CD4-positive, alpha-beta T cell (primary cell): ENCODE results near the gene PRR29. TPM values are rescaled to one million over a fixed set of nuclear protein-coding genes. Genes with fewer than 3 reads are reported as not detected.
A peak's percentile ranks its signal among the peaks of the same experiment; 100 is the strongest.

Experiments used
- ATAC-seq: fragments of 200-7000 bp; cut with Tn5 transposase; one replicate; pipeline ENCODE4 v1.10.0; 2022; ENCODE audit warnings: mild to moderate bottlenecking; ENCODE audit not compliant: poor library complexity
- CTCF ChIA-PET: fragments of 350-600 bp; sonication (Branson Sonifier 250); formaldehyde crosslinking; loops from one replicate; lab custom pipeline; 2021; ENCODE audit warnings: antibody characterized with exemption, inconsistent platforms; lab: Charles Lee
- POLR2A ChIA-PET: fragments of 350-600 bp; sonication (Branson Sonifier 250); formaldehyde crosslinking; loops from one replicate; lab custom pipeline; 2021; ENCODE audit warnings: antibody characterized with exemption, inconsistent platforms; lab: Charles Lee
- DNase-seq, 14 experiments: peaks; one replicate each; pipeline ENCODE4 v3.0.0-alpha.2; 2013 to 2020; ENCODE audit warnings: mixed read lengths in 2 of 14
- H3K27ac ChIP-seq, 2 donors: one replicate each; pipeline versions ENCODE4 v1.5.1 to v1.7.0; 2013; ENCODE audit warnings: low read length in 2 of 2, low read depth in 1 of 2, mild to moderate bottlenecking in 1 of 2
- H3K27me3 ChIP-seq, 2 experiments: 1 replicate in 1 of 2; 2 replicates in 1 of 2; pipeline versions ENCODE4 v1.6.1 to v1.7.0; 2013; ENCODE audit warnings: low read length in 2 of 2, control low read depth in 1 of 2, mild to moderate bottlenecking in 1 of 2, moderate library complexity in 1 of 2; ENCODE audit not compliant: insufficient read depth in 2 of 2, control insufficient read depth in 1 of 2
- H3K36me3 ChIP-seq: one replicate; pipeline ENCODE4 v1.6.1; 2013; ENCODE audit warnings: low read length, control low read depth; ENCODE audit not compliant: insufficient read depth
- H3K4me1 ChIP-seq: one replicate; pipeline ENCODE4 v1.6.1; 2013; ENCODE audit warnings: low read length, control low read depth; ENCODE audit not compliant: insufficient read depth
- H3K4me3 ChIP-seq: one replicate; pipeline ENCODE4 v1.5.1; 2013; ENCODE audit warnings: mild to moderate bottlenecking, low read length, moderate library complexity
- H3K9me3 ChIP-seq, 2 experiments: 1 replicate in 1 of 2; 2 replicates in 1 of 2; pipeline versions ENCODE4 v1.6.1 to v1.7.0; 2013; ENCODE audit warnings: low read length in 2 of 2, mild to moderate bottlenecking in 2 of 2, control low read depth in 1 of 2, moderate library complexity in 1 of 2; ENCODE audit not compliant: control insufficient read depth in 1 of 2, insufficient read depth in 1 of 2
- H3K27ac Mint-ChIP-seq: one replicate; pipeline ENCODE4 v1.8.0; 2020; ENCODE audit warnings: mixed read lengths
- H3K27me3 Mint-ChIP-seq: one replicate; pipeline ENCODE4 v1.8.0; 2021; ENCODE audit warnings: mixed read lengths
- H3K36me3 Mint-ChIP-seq: one replicate; pipeline ENCODE4 v1.8.0; 2021; ENCODE audit warnings: low read depth, mixed read lengths
- H3K4me1 Mint-ChIP-seq: one replicate; pipeline ENCODE4 v1.8.0; 2021; ENCODE audit warnings: low read depth, mixed read lengths
- H3K4me3 Mint-ChIP-seq: one replicate; pipeline ENCODE4 v1.8.0; 2020; ENCODE audit warnings: mild to moderate bottlenecking, mixed read lengths
- H3K9me3 Mint-ChIP-seq: one replicate; pipeline ENCODE4 v1.8.0; 2020; ENCODE audit warnings: mixed read lengths
- CTCF ChIP-seq: fragments of 200-600 bp; IDR thresholded peaks from one replicate; pipeline ENCODE4 v1.8.0; 2022; ENCODE audit warnings: antibody characterized with exemption, mild to moderate bottlenecking
- intact Hi-C, 2 experiments: fragments of 100-400 bp; cut with DNase I in 1 of 2; cut with micrococcal nuclease in 1 of 2; formaldehyde crosslinking; loops; one replicate each; pipeline versions ENCODE4 v1.15.1 to v1.9.0; 2023 to 2025; cut with DNase I, micrococcal nuclease
- total RNA-seq, 174 experiments: library from RNA in 2 of 174; stranded (reverse) in 2 of 174; gene quantifications; one replicate each; pipeline ENCODE4 v1.2.3 and lab custom pipeline; 2021 to 2026

PRR29 gene
- total RNA-seq, 2 experiments from 2014 or later, result 0.56 to 0.71 TPM

DNA sequence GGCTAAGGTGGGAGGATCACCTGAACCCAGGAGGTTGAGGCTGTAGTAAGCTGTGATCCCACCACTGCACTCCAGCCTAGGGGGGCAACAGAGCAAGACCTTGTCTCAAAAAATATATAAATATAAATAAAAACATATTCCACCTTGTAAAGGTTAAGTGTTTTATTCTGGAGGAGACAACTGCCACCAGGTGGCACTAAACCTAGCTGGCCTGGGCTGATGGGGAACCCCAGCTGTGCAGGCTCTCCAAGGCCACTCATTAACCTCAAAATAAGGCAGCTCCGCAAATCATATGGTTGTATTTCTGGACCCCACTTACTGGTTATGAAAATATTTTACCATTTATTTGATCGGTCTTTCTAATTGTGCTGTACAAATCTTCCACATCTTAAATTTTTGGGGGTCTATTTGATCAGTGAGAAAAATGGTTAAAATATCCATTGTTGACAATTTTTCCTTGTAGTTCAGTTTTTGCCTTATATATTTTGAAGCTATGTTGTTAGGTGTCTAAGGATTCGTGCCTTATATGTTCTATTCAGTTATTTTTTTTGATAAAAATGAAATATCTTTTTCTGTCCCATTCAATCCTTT lies 30.8 kb downstream of the PRR29 start:
- Histone ChIP-seq H3K4me1 (peaks cover 47% of the 10 kb centered on the region), H3K27ac (no peak overlapping the region), H3K9me3 (no peaks in the 10 kb centered on the region), H3K4me3 (no peak overlapping the region), H3K27me3 (no peaks in the 10 kb centered on the region), H3K36me3 (no peaks in the 10 kb centered on the region)
- ChIA-PET POLR2A (interaction anchor here (0.6 to 6.3 kb wide), 12 partner anchors 9 to 235 kb away, joined by 3 to 74 read pairs (median 7); partner anchors contain the start of genes ERN1 and ICAM2), CTCF (interaction anchor here (0.7 to 7.9 kb wide), 32 partner anchors 9 to 119 kb away, joined by 3 to 170 read pairs (median 6); partner anchors contain the start of genes CD79B, ERN1, GH1 and ICAM2)
- H3K27me3 Mint-ChIP-seq, result no peaks in the 10 kb centered on the region
- peak; percentile 94 for TF ChIP-seq CTCF
- intact Hi-C loops, result loop anchor here (1.0 to 10.0 kb wide), 7 partner anchors 33 to 476 kb away; partner anchors contain the start of genes CCDC47 (in 1 of the 2), CEP95 (in 1 of the 2), DDX42 (in 1 of the 2) and DDX5 (in 1 of the 2)
- no peak for ATAC-seq
- H3K9me3 Mint-ChIP-seq, result no peaks in the 10 kb centered on the region
- H3K27ac Mint-ChIP-seq, result no peak overlapping the region
- no peaks in the 10 kb centered on the region for H3K36me3 Mint-ChIP-seq
- no peak overlapping the region for H3K4me3 Mint-ChIP-seq
- DNase-seq, result peak; percentile 57 to 86 (median 68)
- H3K4me1 Mint-ChIP-seq, result peaks cover 33% of the 10 kb centered on the region

DNA sequence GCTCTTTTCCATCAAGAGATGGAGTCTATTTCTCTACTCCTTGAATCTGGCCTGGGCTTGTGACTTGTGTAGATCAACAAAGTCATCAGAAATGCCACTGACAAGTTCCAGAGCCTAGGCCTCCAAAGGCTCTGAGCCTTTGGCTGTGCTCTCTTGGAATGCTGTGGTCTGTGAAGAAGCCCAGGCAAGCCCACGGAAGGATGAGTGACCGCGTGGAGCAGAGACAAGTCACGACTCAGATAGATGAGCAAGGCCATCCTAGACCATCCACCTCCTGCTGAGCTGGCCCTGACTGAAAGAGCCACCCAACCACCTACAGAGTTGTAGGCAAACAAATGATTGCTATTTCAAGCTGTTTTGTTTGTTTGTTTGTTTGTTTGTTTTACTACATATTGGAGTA lies 33.9 kb downstream of the PRR29 start:
- no peaks in the 10 kb centered on the region for H3K27me3 ChIP-seq
- DNase-seq (no peak), ATAC-seq (no peak)
- H3K27ac ChIP-seq, result no peak overlapping the region
- Mint-ChIP-seq H3K4me3 (no peak overlapping the region), H3K27me3 (no peaks in the 10 kb centered on the region), H3K36me3 (no peaks in the 10 kb centered on the region), H3K9me3 (no peaks in the 10 kb centered on the region), H3K27ac (no peak overlapping the region), H3K4me1 (peaks cover 9% of the 10 kb centered on the region)
- H3K9me3 ChIP-seq, result no peaks in the 10 kb centered on the region
- ChIA-PET CTCF (no interaction called here), POLR2A (interaction anchor here (0.7 to 1.9 kb wide), 2 partner anchors 10 to 114 kb away, joined by 3 to 4 read pairs; no protein-coding TSS in a partner anchor)
- H3K4me1 ChIP-seq, result peaks cover 23% of the 10 kb centered on the region
- TF ChIP-seq CTCF, result no peak
- intact Hi-C loops, result no loop called here
- no peaks in the 10 kb centered on the region for H3K36me3 ChIP-seq
- no peak overlapping the region for H3K4me3 ChIP-seq

- Mint-ChIP-seq H3K4me1 (no peaks in the 10 kb centered on the region), H3K27me3 (no peaks in the 10 kb centered on the region), H3K9me3 (no peaks in the 10 kb centered on the region), H3K36me3 (peaks cover 9% of the 10 kb centered on the region), H3K27ac (no peak overlapping the region), H3K4me3 (no peak overlapping the region)
- Histone ChIP-seq H3K4me1 (peaks cover 6% of the 10 kb centered on the region), H3K27ac (no peak overlapping the region), H3K27me3 (no peaks in the 10 kb centered on the region), H3K36me3 (peaks cover 35% of the 10 kb centered on the region), H3K9me3 (no peaks in the 10 kb centered on the region), H3K4me3 (no peak overlapping the region)
- no peak for DNase-seq
- POLR2A ChIA-PET, result interaction anchor here (1.0 kb wide), 1 partner anchor 16 kb away, joined by 3 read pairs; the partner anchor contains the start of gene ICAM2
- ATAC-seq, result no peak
- CTCF ChIA-PET, result interaction anchor here (1.4 to 3.0 kb wide), 2 partner anchors 10 to 98 kb away, joined by 4 to 6 read pairs; no protein-coding TSS in a partner anchor
- intact Hi-C loops, result no loop called here
- TF ChIP-seq CTCF, result no peak
Observed at GRCh38 chr17:64036198-64036922, 38.2 kb downstream of the PRR29 start.
